ENCODE measurements around the gene OAF. TPM values are rescaled to one million over a fixed set of nuclear protein-coding genes. Genes with fewer than 3 reads are reported as not detected.
A peak's percentile ranks its signal among the peaks of the same experiment; 100 is the strongest.

The OAF gene
- total RNA-seq, 4 donors from 2014 or later, result 29.2 to 90.1 (median 44.6) TPM

DNA sequence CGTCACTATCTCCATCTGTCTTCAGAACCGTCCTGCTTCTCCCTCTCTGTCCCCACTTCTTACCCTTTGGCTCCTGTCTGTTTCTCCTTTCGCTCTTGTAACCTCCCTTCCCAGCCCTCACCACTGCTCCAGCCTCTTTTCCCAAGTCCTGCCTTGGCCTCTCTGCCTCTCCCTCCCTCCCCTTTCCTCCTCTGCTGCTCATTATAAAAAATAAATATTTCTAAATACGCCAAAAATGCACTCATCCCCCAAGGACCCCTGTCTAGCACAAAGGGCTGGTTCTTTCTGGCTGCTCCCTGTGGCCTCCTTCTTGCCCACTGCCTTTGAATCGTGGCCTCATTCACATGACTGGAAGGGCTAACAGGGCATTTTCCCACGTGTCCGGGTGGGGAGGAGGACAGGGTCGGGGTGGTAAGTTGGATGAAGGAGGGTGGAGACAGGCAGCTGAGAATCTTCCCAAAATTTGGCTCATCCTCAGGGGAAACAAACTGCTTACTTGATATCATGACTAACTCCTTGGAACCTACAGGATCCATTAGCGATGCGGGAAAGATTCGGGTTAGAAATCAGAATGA, 26.4 kb upstream of the OAF start:
- H3K27me3 ChIP-seq, result no peaks in the 10 kb centered on the region
- H3K27ac ChIP-seq, result peak overlapping the region; percentile 73 to 85
- no peaks in the 10 kb centered on the region for H3K4me1 ChIP-seq
- intact Hi-C loops (cut with DNase I; ENCODE audit: low total_unique reads), result no loop called here
- H3K36me3 ChIP-seq, result no peaks in the 10 kb centered on the region
- no peak overlapping the region for H3K4me3 ChIP-seq
- no peak for TF ChIP-seq CTCF (IDR thresholded peaks at IDR 0.05)
- no peak for TF ChIP-seq POLR2A (IDR thresholded peaks at IDR 0.05)
- peak; percentile 49 to 66 for DNase-seq
- H3K9me3 ChIP-seq, result no peaks in the 10 kb centered on the region

- TF ChIP-seq CTCF (IDR thresholded peaks at IDR 0.05) (peak in 1 of 4 experiments; percentile 6), POLR2A (IDR thresholded peaks at IDR 0.05) (peak in 1 of 2 donors; percentile 27)
- DNase-seq, result peak; percentile 80 to 81
- Histone ChIP-seq H3K9me3 (no peaks in the 10 kb centered on the region), H3K36me3 (no peaks in the 10 kb centered on the region), H3K4me1 (no peaks in the 10 kb centered on the region), H3K4me3 (no peak overlapping the region), H3K27me3 (no peaks in the 10 kb centered on the region), H3K27ac (peak overlapping the region; percentile 73 to 85)
- intact Hi-C loops (cut with DNase I; ENCODE audit: low total_unique reads), result no loop called here
Measured at GRCh38 chr11:120184946-120185705, 25.7 kb upstream of the OAF start.

DNA sequence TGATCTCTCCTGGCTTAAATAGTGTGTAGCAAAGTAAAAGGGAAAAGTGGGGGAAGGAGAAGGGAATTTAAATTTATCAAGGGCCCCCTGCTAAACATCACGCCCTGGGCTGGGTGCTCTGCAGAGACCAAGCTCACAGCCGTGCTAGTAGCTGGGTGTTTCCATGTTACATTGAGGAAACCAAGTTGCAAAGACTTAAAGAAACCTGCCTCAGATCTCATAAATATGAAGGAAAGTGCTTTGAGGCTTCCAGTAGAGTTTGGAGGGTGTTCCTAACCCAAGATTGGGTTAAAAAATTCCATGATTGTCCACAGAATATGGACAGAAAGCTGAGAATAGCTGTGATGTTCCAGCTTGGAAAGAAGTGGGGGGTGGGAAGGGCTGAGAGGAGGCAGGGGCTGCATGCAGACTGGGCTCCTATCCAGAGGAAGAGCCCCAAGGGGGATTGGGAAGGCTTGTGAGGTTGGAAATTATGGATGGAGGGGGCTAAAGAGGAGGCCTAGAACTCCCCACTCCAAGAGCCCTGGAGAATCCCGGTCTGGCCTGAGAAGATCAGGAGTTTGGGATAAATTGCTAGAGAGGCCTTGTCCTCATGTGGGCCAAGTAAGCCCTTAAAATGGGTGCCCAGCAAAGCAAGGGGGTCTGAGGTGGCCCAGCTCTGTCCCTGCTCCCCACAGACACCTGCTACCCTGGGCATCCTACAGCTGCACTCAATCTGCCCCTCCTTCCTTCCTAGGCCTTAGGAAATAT, 25.0 kb upstream of the OAF start:
- TF ChIP-seq POLR2A (IDR thresholded peaks at IDR 0.05) (no peak), CTCF (IDR thresholded peaks at IDR 0.05) (no peak)
- no peaks in the 10 kb centered on the region for H3K4me1 ChIP-seq
- intact Hi-C loops (cut with DNase I; ENCODE audit: low total_unique reads), result no loop called here
- no peaks in the 10 kb centered on the region for H3K36me3 ChIP-seq
- H3K27me3 ChIP-seq, result no peaks in the 10 kb centered on the region
- no peak overlapping the region for H3K4me3 ChIP-seq
- DNase-seq, result peak; percentile 18 to 33
- no peaks in the 10 kb centered on the region for H3K9me3 ChIP-seq
- peak overlapping the region; percentile 73 to 85 for H3K27ac ChIP-seq

- Histone ChIP-seq H3K4me1 (no peaks in the 10 kb centered on the region), H3K27ac (peak overlapping the region; percentile 73 to 85), H3K27me3 (no peaks in the 10 kb centered on the region), H3K36me3 (no peaks in the 10 kb centered on the region), H3K9me3 (no peaks in the 10 kb centered on the region), H3K4me3 (no peak overlapping the region)
- no peak for TF ChIP-seq CTCF (IDR thresholded peaks at IDR 0.05)
- no peak for TF ChIP-seq POLR2A (IDR thresholded peaks at IDR 0.05)
- DNase-seq, result no peak
- intact Hi-C loops (cut with DNase I; ENCODE audit: low total_unique reads), result no loop called here
Measured at GRCh38 chr11:120186456-120186773, 24.4 kb upstream of the OAF start.

Data from uterus (tissue), 4 donors.